B cell (primary cell): ENCODE results near the gene ABCG1. TPM values are rescaled to one million over a fixed set of nuclear protein-coding genes. Genes with fewer than 3 reads are reported as not detected.

Source experiments
- ATAC-seq: fragments of 200-7000 bp; cut with Tn5 transposase; one replicate; pipeline ENCODE4 v1.10.0; 2021; ENCODE audit warnings: low read depth, mild to moderate bottlenecking, moderate number of reproducible peaks, moderate library complexity
- CTCF ChIA-PET: fragments of 350-600 bp; sonication (Branson Sonifier 250); formaldehyde crosslinking; loops from one replicate; lab custom pipeline; 2021; ENCODE audit warnings: antibody characterized with exemption, inconsistent platforms; lab: Charles Lee
- POLR2A ChIA-PET: fragments of 350-600 bp; sonication (Branson Sonifier 250); formaldehyde crosslinking; loops from one replicate; lab custom pipeline; 2021; ENCODE audit warnings: antibody characterized with exemption; lab: Charles Lee
- DNase-seq: peaks from one replicate; pipeline ENCODE4 v3.0.0; 2013
- H2AFZ ChIP-seq: 2 replicates; pipeline ENCODE4 v1.6.1; 2012; ENCODE audit warnings: mild to moderate bottlenecking, low read depth, low read length; ENCODE audit not compliant: insufficient read depth, poor library complexity, severe bottlenecking
- H3K27ac ChIP-seq, 2 donors: 1 replicate in 1 of 2; 2 replicates in 1 of 2; pipeline ENCODE4 v1.5.1; 2012 to 2013; ENCODE audit warnings: low read length in 2 of 2, mild to moderate bottlenecking in 2 of 2, moderate library complexity in 1 of 2
- H3K27me3 ChIP-seq, 4 experiments: fragments of 200-600 bp in 1 of 4; sonication (generic) in 1 of 4; replicated peaks in 1 of 4; 1 replicate in 2 of 4; 2 replicates in 2 of 4; pipeline versions ENCODE4 v1.6.1 to v1.7.0; 2013 to 2016; ENCODE audit warnings: low read length in 3 of 4, mild to moderate bottlenecking in 2 of 4, mixed read lengths in 1 of 4, moderate library complexity in 1 of 4; ENCODE audit not compliant: insufficient read depth in 4 of 4, control insufficient read depth in 3 of 4; ENCODE audit errors: control extremely low read depth in 1 of 4
- H3K36me3 ChIP-seq, 2 experiments: replicated peaks in 1 of 2; 1 replicate in 1 of 2; 2 replicates in 1 of 2; pipeline versions ENCODE4 v1.6.1 to v1.7.1; 2013; ENCODE audit warnings: low read length in 1 of 2; ENCODE audit not compliant: insufficient read depth in 2 of 2, control insufficient read depth in 1 of 2; ENCODE audit errors: control extremely low read depth in 1 of 2, extremely low read depth in 1 of 2
- H3K4me1 ChIP-seq, 2 donors: fragments of 200-600 bp in 1 of 2; sonication (generic) in 1 of 2; 1 replicate in 1 of 2; 2 replicates in 1 of 2; pipeline versions ENCODE4 v1.5.1 to v1.6.1; 2013 to 2017; ENCODE audit warnings: low read length in 2 of 2; ENCODE audit not compliant: control insufficient read depth in 2 of 2, insufficient read depth in 2 of 2
- H3K4me2 ChIP-seq: replicated peaks from 2 replicates; pipeline ENCODE3; 2012; ENCODE audit warnings: mild to moderate bottlenecking, low read depth, low read length; ENCODE audit not compliant: poor library complexity, severe bottlenecking
- H3K4me3 ChIP-seq, 5 experiments: fragments of 200-600 bp in 1 of 5; sonication (generic) in 1 of 5; 1 replicate in 3 of 5; 2 replicates in 2 of 5; pipeline versions ENCODE4 v1.5.1 to v1.7.0; 2011 to 2016; ENCODE audit warnings: low read length in 4 of 5, mild to moderate bottlenecking in 4 of 5, low read depth in 2 of 5, control low read depth in 1 of 5, moderate library complexity in 1 of 5; ENCODE audit not compliant: insufficient read depth in 1 of 5; ENCODE audit errors: control extremely low read depth in 1 of 5, extremely low read depth in 1 of 5
- H3K79me2 ChIP-seq: fragments of 200-600 bp; sonication (generic); one replicate; pipeline ENCODE4 v1.6.0; 2016; ENCODE audit warnings: low read length; ENCODE audit not compliant: control insufficient read depth, insufficient read depth
- H3K9ac ChIP-seq: fragments of 200-600 bp; sonication (generic); 2 replicates; pipeline ENCODE4 v1.6.1; 2017; ENCODE audit warnings: mild to moderate bottlenecking, low read length, moderate library complexity
- H3K9me3 ChIP-seq, 3 donors: one replicate each; pipeline versions ENCODE4 v1.6.1 to v1.7.1; 2013; ENCODE audit warnings: low read length in 2 of 3; ENCODE audit not compliant: control insufficient read depth in 2 of 3, insufficient read depth in 1 of 3; ENCODE audit errors: control extremely low read depth in 1 of 3
- H4K20me1 ChIP-seq: 2 replicates; pipeline ENCODE4 v1.6.0; 2012; ENCODE audit warnings: mild to moderate bottlenecking, low read length; ENCODE audit not compliant: insufficient read depth, control insufficient read depth, poor library complexity, severe bottlenecking
- H3K27ac Mint-ChIP-seq: one replicate; pipeline ENCODE4 v1.8.0; 2021; ENCODE audit warnings: mixed read lengths
- H3K27me3 Mint-ChIP-seq: one replicate; pipeline ENCODE4 v1.8.0; 2021; ENCODE audit warnings: mixed read lengths
- H3K4me1 Mint-ChIP-seq: one replicate; pipeline ENCODE4 v1.8.0; 2021; ENCODE audit warnings: mixed read lengths
- H3K4me3 Mint-ChIP-seq: one replicate; pipeline ENCODE4 v1.8.0; 2021; ENCODE audit warnings: mixed read lengths
- H3K9me3 Mint-ChIP-seq: one replicate; pipeline ENCODE4 v1.8.0; 2022; ENCODE audit warnings: mixed read lengths; ENCODE audit not compliant: insufficient read depth
- CTCF ChIP-seq: fragments of 200-600 bp; IDR thresholded peaks from one replicate; pipeline ENCODE4 v1.8.0; 2022; ENCODE audit warnings: antibody characterized with exemption, mild to moderate bottlenecking
- EZH2 ChIP-seq: IDR thresholded peaks from 2 replicates; pipeline ENCODE4 v1.6.1; 2012; ENCODE audit warnings: borderline replicate concordance, low read depth, mild to moderate bottlenecking, moderate library complexity, low read length; ENCODE audit not compliant: insufficient read depth, poor library complexity, severe bottlenecking
- WGBS: methylation state at CpG from one replicate; pipeline ENCODE4 v1.1.5; 2013; ENCODE audit warnings: missing lambda C conversion rate; ENCODE audit not compliant: insufficient coverage; 5-methylcytosine and 5-hydroxymethylcytosine counted together
- intact Hi-C: fragments of 100-400 bp; cut with micrococcal nuclease; formaldehyde crosslinking; loops from one replicate; pipeline ENCODE4 v1.10.0; 2022
- polyA plus RNA-seq: library from polyadenylated mRNA; depleted of rRNA; stranded (reverse); fragments of >200 nt; gene quantifications from 2 replicates; pipeline ENCODE4 v1.2.3, GENCODE V29; 2012
- total RNA-seq, 2 donors: library from RNA; stranded (reverse); fragments of 120-200 nt in 1 of 2; gene quantifications; 1 replicate in 1 of 2; 2 replicates in 1 of 2; pipeline versions ENCODE4 v1.2.3 to v1.2.4, GENCODE V29; 2013 to 2022

The ABCG1 gene
- total and polyA plus RNA-seq, 2 donors (not counting 1 experiment from before 2014, with no cell fraction given) = 8.7 to 27.5 TPM

- Mint-ChIP-seq H3K27ac (no peak overlapping the region), H3K4me1 (peaks cover 21% of the 10 kb centered on the region), H3K4me3 (no peak overlapping the region), H3K27me3 (no peaks in the 10 kb centered on the region), H3K9me3 (no peaks in the 10 kb centered on the region)
- Histone ChIP-seq H2AFZ (no peak overlapping the region), H3K27ac (no peak overlapping the region), H3K4me3 (no peak overlapping the region), H3K36me3 (no peaks in the 10 kb centered on the region), H3K4me2 (no peak overlapping the region), H3K9me3 (peaks cover 0 to 10% (median 0%) of the 10 kb centered on the region in 3 donors), H3K79me2 (no peaks in the 10 kb centered on the region), H3K4me1 (peaks cover 10 to 15% of the 10 kb centered on the region in 2 donors), H4K20me1 (no peaks in the 10 kb centered on the region), H3K9ac (no peak overlapping the region), H3K27me3 (no peaks in the 10 kb centered on the region)
- ChIA-PET CTCF (interaction anchor here (0.9 to 1.2 kb wide), 3 partner anchors 52 to 76 kb away, joined by 3 to 4 read pairs (median 4); no protein-coding TSS in a partner anchor), POLR2A (no interaction called here)
- ATAC-seq = no peak
- no peak for TF ChIP-seq EZH2
- TF ChIP-seq CTCF = no peak
- intact Hi-C loops = no loop called here
- no peak for DNase-seq
- WGBS = 98% methylated on average over 4 of the region's 4 CpGs
Observed at GRCh38 chr21:42182713-42183371, 36.1 kb upstream of the ABCG1 start.
